GM19328 (cell line): ENCODE measurements around the gene NME7.

Experiments
- ATAC-seq: cut with Tn5 transposase; IDR thresholded peaks from one replicate; pipeline ENCODE4 v1.9.1; 2021; ENCODE audit warnings: mild to moderate bottlenecking, moderate library complexity; ENCODE audit not compliant: unreplicated experiment

Gene NME7

DNA sequence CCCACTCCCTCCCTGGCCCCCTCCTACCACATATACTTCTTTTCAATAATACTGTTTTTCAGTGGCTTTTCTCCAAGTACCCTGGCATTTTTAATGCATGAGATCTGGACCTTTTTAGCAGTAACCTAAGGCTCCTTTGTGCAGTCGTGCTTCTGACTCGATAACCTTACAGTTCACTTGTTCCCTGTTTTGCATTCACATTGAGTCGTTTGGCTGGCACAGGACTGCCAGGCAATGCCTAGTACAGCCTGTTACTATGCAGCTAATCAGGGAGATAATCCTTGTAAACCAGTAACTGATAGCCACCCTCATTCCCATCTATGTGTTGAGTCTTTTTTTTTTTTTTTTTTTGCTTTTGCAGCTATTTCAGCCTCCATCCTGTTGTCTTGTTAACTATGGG lies 257.4 kb downstream of the NME7 start:
- ATAC-seq: no peak

DNA sequence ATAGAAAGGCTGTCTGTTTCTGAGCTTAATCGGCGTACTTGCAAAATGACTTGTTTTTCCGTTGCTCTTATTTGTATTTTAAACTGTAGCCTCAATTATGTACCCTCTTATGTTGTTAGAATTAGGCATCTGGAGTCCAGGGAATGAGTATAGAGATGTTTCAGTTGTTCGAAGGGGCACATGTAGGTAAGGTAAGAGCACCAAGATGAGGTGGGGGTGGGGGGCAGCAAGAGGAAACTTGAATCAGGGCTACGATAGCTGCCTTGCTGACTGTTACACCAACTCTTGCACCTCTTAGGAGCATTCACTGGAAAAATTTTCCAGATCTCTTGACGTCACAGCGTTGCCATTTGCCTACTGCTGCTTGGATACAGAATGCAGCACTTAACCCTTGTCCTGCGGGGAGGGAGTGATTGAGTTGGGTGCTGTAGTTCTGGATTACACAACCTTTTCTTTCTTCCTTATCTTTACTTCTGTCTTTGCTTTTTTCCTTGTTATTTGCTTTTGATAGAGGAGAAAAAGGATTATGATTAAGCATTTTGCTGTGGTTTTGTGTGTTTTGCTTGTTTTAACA lies 257.9 kb downstream of the NME7 start:
- no peak for ATAC-seq

DNA sequence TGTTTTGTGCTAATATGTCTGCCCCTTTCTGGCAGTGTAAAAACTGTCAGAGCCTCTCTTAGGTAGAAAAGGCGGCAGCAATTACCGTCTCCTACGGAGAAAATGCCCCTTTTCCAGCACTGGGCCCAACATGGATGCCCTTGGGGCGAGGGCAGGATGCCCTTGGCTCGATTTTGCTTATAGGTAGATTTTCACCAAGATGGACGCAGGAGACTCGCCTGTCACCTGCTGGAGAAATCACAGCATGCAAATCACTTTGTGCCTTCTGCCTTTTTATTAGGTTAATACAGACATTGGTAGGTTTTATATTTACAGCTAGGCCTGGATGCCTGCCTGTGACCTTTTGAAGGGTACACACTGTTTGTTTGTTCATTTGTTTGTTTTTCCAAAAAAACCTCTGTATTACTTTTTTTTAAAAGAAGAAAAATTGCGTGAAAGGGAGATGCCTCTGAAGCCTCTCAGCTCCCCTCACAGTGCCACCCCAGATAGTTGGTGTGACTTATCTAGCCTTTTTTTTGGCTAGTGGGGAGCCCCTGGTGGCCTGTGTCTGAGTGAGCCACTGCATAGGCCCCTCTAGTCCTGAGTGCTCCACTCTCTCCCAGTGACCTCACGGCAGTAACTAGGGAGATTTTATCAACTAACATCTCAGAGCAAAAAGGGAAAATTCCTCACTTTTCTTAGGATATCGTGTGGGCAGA lies 258.6 kb downstream of the NME7 start:
- ATAC-seq: no peak

DNA sequence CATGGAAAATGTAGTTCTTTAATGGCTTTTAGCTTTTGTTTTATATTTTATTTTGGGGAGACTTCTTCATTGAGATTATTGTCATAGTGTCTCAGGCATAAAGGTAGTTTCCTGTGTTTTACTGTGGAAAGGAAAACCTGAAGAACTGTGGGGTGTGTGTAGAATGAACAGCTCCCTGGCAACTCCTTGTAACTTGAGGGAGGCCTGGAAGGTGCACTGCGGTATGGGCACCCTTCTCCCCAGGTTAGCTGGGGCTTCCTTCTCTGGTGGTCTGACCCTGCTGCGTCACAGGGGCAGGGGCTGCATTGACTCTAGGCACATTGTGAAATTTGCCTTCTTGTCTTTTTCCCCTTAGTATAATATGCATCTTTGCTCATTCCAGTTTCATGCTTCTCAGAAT lies 259.4 kb downstream of the NME7 start:
- no peak for ATAC-seq

DNA sequence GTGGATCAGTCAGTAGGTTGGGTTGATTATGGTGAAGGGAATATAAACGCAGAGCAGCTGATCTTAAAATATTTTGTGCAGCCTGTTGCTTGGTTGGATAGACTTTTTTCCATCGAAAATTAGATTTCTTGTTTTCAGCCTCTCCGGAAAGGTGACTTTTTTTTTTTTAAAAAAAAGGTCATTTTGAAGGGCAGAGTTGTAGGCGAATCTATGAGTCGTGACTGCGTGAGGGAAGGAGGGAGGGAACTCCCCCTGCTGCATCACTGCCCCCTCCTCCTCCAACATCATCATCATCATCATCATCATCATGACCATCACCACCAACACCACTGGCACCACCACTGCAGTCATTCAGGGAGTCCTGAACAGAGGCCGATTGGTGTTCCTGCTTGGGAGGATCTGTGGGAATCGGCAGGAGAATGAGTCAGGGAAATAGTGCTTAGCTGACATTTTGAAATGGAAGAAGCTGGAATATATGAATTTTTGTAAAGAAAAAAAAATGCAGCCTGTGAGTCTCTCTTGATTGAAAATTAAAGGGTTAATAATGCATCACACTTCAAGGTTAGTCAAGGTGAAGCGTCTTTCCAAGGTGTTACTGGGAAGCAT lies 259.9 kb downstream of the NME7 start:
- no peak for ATAC-seq

DNA sequence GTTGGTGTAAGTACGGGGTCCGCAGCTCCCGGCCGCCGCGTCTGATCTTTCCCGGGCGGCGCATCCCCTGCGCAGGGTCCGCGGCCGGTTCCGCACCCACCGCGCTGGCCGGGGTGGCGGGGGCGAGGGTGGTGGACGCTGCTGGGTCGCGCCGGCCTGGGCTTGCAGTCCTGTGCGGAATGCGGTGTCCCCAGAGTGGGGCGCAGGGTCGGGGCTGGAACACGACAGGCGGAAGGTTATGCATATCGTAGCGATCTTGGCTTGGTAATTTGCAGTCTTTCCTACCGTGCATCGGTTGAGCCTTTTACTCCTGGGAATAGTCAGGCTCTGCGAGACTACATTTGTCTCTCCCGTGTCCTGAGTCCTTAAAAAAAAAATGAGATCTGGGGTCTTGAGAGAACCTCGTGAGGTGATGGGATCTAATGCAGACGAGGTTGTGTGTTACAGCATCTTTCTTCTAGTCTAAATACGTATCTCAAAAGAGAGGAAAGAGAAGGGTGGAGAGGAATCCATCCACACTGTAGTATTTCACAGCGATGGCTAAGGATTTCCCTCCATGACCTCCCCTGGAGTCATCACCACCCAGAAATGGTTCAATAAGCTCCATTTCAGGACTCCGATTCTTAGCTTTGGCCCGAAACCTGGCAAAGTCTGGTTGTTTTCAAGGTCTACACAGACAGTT lies 260.5 kb downstream of the NME7 start:
- no peak for ATAC-seq

DNA sequence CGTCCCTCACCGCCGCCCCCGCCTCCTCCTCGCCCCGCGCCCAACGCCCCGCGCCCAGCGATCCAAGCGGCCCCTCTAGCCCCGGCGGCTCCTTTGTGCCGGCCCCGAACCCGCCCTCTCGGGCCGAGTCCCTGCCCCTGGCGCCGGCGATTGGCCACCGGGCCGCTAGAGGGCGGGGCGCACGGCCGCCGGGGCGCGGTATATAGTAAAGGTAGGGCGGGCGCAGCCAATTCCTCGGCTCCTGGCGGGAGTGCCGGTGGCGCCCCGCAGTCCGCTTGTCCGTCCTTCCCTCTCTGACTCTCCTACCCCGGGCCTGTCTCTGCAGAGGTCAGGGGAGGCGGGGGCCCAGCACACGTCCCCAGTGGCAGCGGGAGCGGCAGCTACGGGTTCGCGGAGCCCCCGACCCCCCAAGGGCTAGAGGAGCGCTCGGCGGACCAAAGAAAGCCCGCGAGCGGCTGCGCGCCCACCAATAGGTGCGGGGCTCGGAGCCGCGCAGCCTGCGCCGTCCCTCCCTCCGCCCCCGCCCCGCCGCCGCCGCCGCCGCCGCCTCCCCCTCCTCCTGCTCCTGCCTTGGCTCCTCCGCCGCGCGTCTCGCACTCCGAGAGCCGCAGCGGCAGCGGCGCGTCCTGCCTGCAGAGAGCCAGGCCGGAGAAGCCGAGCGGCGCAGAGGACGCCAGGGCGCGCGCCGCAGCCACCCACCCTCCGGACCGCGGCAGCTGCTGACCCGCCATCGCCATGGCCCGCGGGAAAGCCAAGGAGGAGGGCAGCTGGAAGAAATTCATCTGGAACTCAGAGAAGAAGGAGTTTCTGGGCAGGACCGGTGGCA lies 261.3 kb downstream of the NME7 start, which contains the start of gene ATP1B1:
Gene ATP1B1 (plus strand): TSS at position 596 of the 826 bp plus-strand sequence. CDS start 140 bp downstream, at position 736.
- ATAC-seq: peak; percentile 92

DNA sequence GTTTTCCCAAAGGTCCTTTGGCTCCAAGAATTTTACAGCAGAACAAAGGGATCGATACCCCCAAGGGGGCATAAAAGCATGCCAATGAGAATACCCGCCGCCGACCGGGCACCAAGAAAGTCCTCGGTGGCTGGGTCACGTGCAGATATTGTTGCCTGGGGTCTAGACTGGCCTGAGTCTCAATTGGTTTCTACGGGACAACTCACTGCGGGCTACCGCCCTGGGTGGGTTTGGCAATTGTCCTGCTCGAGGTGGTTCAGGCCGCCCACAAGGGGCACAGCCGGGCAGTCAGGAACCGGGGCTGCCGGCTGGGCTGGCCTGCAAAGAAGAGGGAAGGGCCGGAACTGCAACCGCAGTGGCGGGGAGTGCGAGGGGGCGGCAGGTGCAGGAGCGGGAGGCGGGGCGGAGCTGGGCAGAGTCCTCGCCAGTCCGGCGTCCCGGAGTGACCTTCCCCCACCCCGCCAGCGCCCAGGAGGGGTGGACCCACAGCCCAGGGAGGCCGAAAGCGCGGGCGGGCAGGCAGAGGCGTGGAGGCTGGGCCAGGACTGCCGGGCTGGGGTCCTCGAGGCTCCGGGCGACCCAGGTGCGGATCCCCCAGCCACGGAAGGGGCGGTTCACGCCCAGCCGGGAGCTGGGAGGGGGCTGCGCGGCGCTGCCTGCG lies 262.0 kb downstream of the NME7 start:
- ATAC-seq: peak; percentile 29

DNA sequence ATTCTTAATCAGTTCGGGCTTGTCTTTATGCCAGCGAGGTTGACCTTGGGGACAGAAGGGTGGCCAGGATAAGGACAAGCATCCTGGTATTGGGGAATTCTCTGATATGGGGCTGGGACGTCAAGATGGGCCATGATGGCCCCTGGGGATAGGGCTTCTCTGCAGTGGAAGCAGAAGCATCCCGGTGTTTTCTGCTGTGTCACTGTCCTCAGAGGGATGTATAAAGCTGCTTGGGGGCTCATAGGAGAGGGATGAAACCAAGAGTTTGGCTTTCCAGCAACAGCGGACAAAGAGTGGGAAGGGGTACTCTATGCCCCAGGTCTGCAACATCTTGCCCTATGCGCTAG lies 262.5 kb downstream of the NME7 start:
- ATAC-seq: no peak

DNA sequence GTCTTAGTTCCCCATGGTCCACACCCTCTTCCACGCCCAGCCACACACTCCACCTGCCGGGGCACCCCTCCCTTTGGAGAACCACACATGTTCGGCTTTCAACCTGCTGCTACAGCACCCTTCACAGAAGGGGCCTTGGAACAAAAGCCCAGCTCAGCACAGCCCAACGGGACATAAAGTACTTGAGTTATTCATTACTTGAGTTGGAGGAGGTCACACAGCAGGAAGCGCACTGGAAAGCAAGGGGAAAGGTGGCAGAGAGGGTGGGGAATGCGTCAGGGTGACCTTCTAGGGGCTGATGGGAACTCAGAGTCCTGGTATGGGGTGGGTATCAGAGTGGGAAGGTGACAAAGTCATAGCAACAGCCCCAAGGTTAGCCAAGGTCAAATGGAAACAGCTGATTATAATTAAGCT lies 264.1 kb downstream of the NME7 start:
- no peak for ATAC-seq

DNA sequence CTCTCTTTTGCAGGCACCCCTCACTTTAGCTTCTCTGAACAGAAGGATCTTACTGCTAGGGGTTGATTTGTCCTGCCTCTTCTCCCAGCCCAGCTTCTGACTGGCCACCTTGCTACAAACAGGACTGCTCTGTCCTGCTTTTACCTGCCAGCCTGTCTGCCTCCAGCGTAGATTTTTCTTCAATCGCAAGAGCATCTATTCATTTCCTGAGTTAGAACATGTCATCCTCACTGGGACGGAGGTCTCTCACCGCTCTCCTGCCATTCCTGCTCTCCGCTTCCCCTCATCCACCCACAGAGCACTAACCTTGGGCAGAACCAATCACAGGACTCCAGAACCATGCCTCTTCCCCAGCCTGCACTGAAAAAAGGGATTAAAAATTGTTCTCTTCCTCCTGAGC lies 264.6 kb downstream of the NME7 start:
- no peak for ATAC-seq

DNA sequence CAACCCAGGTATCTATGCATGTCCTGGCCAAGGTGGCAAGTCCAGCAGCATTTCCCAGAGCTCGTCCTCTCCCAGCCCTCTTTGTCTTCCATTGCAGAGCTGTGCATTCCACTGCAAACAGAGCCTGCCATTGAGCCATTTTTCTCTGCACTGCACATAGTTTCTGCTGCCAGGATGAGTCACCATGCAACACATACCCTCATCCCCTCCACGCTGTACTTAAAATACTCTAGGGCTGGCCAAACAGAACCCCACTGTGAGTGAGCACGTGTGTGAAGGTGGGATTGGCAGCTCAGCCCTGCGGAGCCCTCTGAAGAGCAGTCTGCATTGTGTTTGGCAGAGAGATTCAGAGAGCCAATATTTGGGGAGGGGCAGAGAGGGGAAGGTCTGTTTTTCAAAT lies 265.0 kb downstream of the NME7 start:
- no peak for ATAC-seq

DNA sequence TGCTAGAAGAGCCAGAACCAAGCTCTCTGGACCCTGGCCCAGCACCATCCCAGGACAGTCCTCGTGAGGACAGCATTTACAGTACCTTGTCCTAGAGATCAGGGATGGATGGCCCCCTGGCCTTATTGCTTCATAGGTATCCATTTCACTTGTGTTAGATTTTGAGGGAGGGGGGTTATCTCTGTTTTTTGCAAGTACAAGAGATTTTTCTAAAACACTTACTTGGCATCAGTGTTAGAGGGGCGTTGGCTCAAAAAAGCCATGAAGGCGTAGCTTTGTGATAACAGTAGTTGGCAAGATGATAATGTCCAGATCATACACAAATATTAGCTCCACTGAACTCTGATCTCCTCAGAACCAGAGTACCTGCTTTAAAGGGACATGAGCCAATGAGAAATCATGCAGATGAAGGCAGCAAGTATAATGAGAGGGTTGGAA lies 266.9 kb downstream of the NME7 start:
- no peak for ATAC-seq

DNA sequence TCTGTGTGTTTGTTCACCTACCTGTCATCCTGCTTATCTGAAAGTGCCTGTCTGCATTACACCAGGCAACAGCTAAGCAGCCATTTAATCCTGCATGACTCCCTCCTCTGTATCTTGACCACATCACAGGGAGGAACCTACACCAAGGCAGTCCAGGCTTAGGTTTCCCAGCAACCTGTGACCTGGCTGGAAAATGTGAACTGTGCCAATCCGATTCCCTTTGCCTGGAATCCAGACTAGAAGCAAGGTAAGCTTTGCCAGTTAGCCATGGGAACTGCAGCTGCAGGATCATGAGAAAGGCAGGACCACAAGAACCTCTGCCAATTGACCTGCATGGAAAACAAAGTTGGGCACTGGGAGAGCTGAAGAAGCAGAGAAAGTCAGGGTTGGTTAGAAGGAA lies 267.4 kb downstream of the NME7 start:
- no peak for ATAC-seq

DNA sequence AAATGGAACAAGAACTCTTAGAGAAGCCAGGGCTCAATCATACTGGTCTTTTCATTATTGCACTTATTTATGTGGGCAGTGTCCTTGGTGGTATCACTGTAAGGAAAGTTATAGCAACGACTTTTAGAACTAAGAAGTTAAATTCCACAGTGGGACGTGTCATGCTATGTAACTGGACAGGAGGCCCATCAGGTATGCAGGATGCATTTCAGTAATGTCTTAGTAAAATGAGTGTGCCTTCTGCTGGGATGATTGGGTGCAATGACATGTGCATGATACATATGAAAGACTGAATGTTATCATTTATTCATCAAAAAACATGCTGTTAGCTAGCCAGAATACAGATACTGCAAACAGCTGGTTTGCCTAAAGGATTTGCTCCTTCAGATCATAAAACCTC lies 268.0 kb downstream of the NME7 start:
- no peak for ATAC-seq

DNA sequence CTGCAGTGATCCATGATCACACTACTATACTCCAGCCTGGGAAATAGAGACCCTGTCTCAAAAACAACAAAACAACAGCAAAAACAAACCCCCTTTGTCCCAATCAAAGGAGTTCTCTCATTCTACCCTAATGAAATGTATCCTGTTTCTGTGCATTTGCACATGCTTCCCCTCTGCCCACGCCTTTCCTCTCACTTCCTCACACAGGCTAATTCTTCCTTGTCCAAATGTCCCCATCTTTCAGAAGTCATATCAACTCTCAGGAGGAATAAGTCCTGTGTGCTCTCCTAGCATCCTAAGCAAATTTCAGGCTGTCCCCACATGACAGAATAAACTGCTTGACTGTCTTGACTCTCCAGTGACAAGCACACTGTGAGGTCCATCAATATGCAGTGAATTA lies 269.2 kb downstream of the NME7 start:
- no peak for ATAC-seq

DNA sequence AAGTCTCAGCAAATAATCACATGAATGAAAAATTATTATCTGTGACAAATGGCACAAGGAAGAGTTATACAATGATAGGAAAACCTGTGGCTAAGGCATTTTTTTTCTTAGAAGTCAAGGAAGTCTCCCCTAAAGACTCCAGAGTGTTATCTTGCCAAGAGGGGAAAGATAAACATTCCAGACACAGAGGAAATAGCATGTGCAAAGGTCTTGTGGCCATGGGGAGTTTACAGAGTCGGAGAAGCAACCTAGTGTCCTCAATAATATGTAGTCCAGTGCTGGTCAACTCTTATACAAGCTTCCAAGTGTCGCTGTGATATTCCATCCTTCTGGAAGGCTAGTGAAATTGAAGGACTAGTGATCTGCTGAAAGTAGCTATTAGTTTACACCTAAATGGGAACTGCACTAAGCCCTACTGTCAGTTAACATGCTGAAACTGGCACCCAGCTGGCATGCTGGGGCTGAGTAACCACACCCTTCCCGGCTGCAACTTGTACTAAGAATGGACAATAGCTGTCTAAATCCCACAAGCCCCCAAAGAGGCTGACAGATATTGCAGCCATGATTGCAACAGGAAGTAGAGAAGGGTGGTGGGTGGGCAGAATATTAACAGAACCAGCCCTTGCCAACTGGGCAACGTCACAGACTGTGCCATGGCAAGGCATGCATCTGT lies 272.6 kb downstream of the NME7 start:
- no peak for ATAC-seq

DNA sequence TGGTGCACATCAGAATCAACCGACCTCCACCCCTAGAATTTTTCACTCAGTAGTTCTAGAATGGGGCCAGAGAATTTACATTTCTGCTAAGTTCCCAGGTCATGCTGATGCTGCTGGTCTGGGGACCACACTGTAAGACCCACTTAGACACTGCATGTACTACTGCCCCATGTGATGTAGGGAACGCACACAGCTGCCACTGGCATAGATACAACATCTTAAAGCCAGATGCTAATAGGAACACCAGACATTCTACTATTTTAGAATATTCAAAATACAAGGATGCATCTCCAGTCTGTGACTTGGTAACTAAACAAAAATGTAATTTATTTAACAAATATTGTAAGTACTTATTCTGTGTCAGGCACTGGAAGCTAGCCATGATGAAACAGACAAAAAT lies 275.2 kb downstream of the NME7 start:
- ATAC-seq: no peak

DNA sequence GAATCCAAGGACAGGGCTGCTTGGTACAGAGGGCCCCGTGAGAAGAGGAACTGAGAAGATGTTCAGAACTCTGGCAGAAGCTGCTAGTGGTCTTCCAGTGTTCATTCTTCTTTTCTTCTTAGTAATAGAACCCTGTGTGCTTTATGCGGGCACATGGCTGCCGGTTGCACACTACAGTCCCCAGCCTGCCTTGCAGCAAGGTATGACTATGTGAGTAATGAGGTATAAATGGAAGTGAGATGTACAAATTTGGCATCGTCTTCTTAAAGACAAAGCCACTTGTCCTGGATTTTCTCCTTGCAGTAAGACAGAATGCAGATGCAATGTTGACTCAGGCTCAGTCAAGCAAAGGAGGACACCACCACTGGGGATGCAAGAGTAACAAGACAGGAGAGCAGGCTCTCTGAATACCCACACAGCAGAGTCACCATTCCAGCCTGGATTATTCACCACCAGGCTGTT lies 276.1 kb downstream of the NME7 start:
- peak; percentile 68 for ATAC-seq

DNA sequence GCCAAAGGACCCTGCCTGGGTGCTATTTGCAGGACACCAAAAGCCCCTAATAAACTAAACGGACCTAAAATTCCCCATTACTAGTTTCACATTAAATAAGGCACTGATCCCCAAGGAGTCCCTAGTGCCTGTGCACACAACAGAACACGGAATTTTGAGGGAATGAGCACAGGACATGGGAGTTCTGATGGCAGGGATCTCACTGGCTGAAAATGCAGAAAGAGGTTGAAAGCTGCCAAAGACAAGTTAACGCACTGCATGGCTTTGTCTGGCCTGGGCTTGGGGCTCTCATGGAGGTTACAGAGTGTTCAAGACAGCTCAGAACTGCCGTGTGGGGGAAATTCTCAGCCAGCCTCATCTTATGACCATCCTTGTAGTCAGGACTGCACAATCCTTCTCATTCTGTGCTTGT lies 276.7 kb downstream of the NME7 start:
- peak; percentile 29 for ATAC-seq
